GM12872 (cell line): ENCODE measurements around the gene STAG1.

Source experiments
- CTCF ChIP-seq: IDR thresholded peaks from 3 replicates; pipeline ENCODE4 v1.5.1; 2011; ENCODE audit warnings: low read depth, mild to moderate bottlenecking, low read length, moderate library complexity; ENCODE audit not compliant: insufficient read depth

STAG1 gene

DNA sequence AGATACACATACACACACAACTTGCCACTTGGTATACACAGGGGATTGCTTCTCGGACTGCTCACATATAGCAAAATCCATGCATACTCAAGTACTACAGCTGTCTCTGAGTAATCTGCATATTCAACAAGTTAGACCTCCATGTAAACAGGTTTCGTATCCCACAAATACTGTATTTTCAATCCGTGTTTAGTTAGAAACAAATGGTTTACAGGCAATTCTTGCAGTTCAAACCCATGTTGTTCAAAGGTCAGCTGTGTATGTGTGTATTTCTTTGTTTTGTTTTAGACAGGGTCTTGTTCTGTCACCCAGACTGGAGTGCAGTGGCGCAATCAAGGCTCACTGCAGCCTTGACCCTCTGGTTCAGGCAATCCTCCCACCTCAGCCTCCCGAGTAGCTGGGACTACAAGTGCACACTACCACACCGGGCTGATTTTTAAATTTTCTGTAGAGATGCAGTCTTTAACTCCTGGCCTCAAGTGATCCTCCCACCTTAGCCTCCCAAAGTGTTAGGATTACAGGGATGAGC, 253.2 kb downstream of the STAG1 start:
- TF ChIP-seq CTCF: no peak

DNA sequence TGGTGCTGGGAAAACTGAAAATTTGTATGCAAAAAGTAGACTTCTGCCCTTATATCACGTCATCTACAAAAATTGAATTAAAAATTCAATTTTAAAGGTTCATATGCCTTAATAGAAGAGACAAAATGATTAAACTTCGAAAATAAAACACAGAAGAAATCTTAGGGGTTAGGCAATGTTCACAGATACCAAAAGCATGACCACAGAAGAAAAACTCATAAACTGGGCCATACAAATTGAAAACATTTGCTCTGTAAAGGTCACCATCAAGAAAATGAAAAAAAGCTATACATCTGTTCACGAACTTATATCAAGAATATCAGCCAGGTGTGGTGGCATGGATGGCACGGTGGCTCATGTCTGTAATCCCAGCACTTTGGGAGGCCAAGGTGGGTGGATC, 257.0 kb downstream of the STAG1 start:
- no peak for TF ChIP-seq CTCF

DNA sequence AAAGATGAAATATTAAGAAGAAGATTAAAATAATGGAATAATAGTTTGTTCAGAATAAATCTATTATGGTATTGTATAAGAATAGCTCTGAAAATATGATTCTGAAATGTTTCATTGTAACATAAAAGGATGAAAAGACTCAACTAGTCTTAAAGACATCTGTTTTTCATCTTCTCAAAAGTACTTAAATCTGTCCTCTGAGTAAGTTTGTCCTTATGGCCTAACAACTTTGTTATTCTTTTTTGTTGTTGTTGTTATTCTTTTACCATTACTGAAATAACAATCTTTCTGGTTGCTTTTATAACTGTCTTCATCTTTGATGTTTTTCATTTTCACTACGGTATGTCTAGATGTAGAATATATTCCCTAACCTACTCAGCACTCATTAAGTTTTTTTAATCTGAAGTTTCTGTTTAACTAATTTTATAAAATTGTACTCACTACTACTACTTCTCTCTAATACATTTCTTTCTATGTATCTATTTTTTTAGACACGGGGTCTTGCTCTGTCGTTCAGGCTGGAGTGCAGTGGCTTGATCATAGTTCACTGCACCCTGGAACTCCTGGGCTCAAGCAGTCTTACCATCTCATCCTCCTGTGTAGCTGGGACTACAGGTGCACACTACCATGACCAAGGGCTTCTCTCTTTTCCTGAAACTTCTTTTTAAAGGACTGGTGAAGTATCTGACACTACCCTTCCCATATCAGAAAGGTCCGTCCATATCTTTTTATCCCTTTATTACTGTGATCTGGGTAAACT, 261.4 kb downstream of the STAG1 start:
- TF ChIP-seq CTCF: no peak

GRCh38 chr3:136485777-136486176, 266.4 kb downstream of the STAG1 start:
- TF ChIP-seq CTCF: no peak

DNA sequence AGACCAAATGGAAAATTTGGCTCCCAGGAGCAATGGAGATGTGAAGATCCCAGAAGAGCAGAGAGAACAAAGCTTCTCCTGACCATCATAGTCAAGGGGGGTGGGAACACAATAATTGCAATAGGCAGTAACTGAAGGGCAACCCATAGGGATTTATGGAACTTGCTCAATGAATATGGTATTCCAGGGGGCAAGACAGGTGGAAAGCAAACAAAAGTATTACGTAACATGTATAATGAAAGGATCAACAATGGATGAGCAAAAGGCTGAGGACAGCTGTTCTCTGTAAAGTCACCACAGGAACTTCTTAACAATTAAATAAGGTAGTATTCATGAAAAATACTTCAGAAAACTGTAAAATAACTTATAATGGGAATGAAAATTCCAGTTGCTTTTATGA, 275.9 kb downstream of the STAG1 start:
- TF ChIP-seq CTCF: no peak

GRCh38 chr3:136473716-136474326, 278.4 kb downstream of the STAG1 start:
- no peak for TF ChIP-seq CTCF

- no peak for TF ChIP-seq CTCF
Measured at GRCh38 chr3:136465296-136465695, 286.9 kb downstream of the STAG1 start.
